Measurements from ENCODE around the gene SCAP. TPM values are rescaled to one million over a fixed set of nuclear protein-coding genes. Genes with fewer than 3 reads are reported as not detected.
A peak's percentile ranks its signal among the peaks of the same experiment; 100 is the strongest.

The SCAP gene
- total and polyA plus RNA-seq, 2 of the 13 experiments (the other 11 are each of a cell fraction or from before 2014, with no cell fraction given): 40.4 to 53.3 TPM

GRCh38 chr3:47420511-47421484 is 54.9 kb downstream of the SCAP start (continued):
- TF ChIP-seq ZNF775 (CRISPR knock-in tag; IDR thresholded peaks at IDR 0.05; ENCODE audit: borderline replicate concordance) (no peak), ZNF704 (CRISPR knock-in tag; IDR thresholded peaks at IDR 0.05; ENCODE audit: borderline replicate concordance) (no peak), SAP130 (CRISPR knock-in tag; IDR thresholded peaks at IDR 0.05; ENCODE audit: low read depth) (peak; percentile 34; the same call in 1 of the 2 replicates), ZNF557 (CRISPR knock-in tag; IDR thresholded peaks at IDR 0.05) (no peak), GTF2F1 (IDR thresholded peaks at IDR 0.05; ENCODE audit: low read length) (no peak), PHB2 (IDR thresholded peaks at IDR 0.05; ENCODE audit: partially characterized antibody) (no peak)

- FAIRE-seq (no peak), DNase-seq (ENCODE audit: low spot score) (no peak), ATAC-seq (no peak)
- H2AFZ ChIP-seq (ENCODE audit: low read length): no peak overlapping the region
- no peaks in the 10 kb centered on the region for H3K27me3 ChIP-seq (ENCODE audit: control insufficient read depth in 1 of 2, insufficient read depth in 2 of 2, low read length in 2 of 2)
- intact Hi-C loops (cut with micrococcal nuclease; ENCODE audit: unreplicated experiment): loop anchor here (2.0 kb wide), 1 partner anchor 369 kb away; no protein-coding TSS in a partner anchor
- H3K79me2 ChIP-seq (ENCODE audit: insufficient read depth, low read length): peaks cover 5% of the 10 kb centered on the region
- H4K20me1 ChIP-seq (ENCODE audit: insufficient read depth, low read length): peaks cover 7% of the 10 kb centered on the region; the same call in 1 of the 2 replicates
- no peak overlapping the region for H3K9ac ChIP-seq (ENCODE audit: insufficient read depth, low read depth, low read length)
- POLR2A ChIA-PET: no interaction called here
- TF ChIP-seq MED13 (CRISPR knock-in tag; IDR thresholded peaks at IDR 0.05) (no peak), ZBTB8A (CRISPR knock-in tag; IDR thresholded peaks at IDR 0.05; ENCODE audit: borderline replicate concordance, low read depth) (no peak), TFDP1 (CRISPR knock-in tag; IDR thresholded peaks at IDR 0.05; ENCODE audit: borderline replicate concordance) (no peak), KLF15 (CRISPR knock-in tag; IDR thresholded peaks at IDR 0.05; ENCODE audit: borderline replicate concordance) (no peak), ZNF501 (CRISPR knock-in tag; IDR thresholded peaks at IDR 0.05) (no peak), ZNF660 (CRISPR knock-in tag; IDR thresholded peaks at IDR 0.05; ENCODE audit: borderline replicate concordance, low read depth) (no peak)
- CTCF ChIA-PET (ENCODE audit: low intra/inter-chr PET ratio, low total read pairs): interaction anchor here (4.1 kb wide), 1 partner anchor 56 kb away, joined by 36 read pairs; the partner anchor contains the start of gene SCAP
- H3K36me3 ChIP-seq (replicated peaks in 1 of 2; ENCODE audit: control insufficient read depth in 1 of 2, insufficient read depth in 2 of 2, low read length in 2 of 2): peaks cover 21 to 40% of the 10 kb centered on the region in 2 experiments
- in situ Hi-C loops (cut with HindIII; ENCODE audit: extremely low pct_ligation_motif_present, low pct_unique_long_range_greater_than_20kb): loop anchor here (5.0 to 10.0 kb wide), 3 partner anchors 57 to 365 kb away; partner anchors contain the start of genes ELP6, SCAP and SMARCC1
- H3K4me3 ChIP-seq (replicated peaks in 1 of 3; ENCODE audit: insufficient read depth in 1 of 3, low read depth in 2 of 3, low read length in 3 of 3): no peak overlapping the region
- no peaks in the 10 kb centered on the region for H3K9me3 ChIP-seq (ENCODE audit: low read length)
- H3K27ac ChIP-seq (ENCODE audit: extremely low read length, insufficient read depth, low read length): no peak overlapping the region
- H3K4me1 ChIP-seq (ENCODE audit: insufficient read depth, low read length): peaks cover 45% of the 10 kb centered on the region
- no CpG with 5 or more reads among the region's 5 CpGs for WGBS (ENCODE audit: low lambda C conversion rate)
- no peak overlapping the region for H3K4me2 ChIP-seq (ENCODE audit: low read depth, low read length)
- no TSS peak for BruUV-seq (replicated peaks)
Observed at GRCh38 chr3:47420044-47420430, 55.7 kb downstream of the SCAP start.

Data from HepG2 (cell line).